Stimulated activated naive CD4-positive, alpha-beta T cell (primary cell): ENCODE measurements around the gene GALNT8.
"Not testable (repeated sequence)": the region's sequence is repeated elsewhere in the genome, so short reads cannot be mapped to it uniquely, and the experiment has no call there.

Experiments used
- DNase-seq, 6 experiments: peaks; one replicate each; lab custom pipeline; 2025; lab: John Stamatoyannopoulos, UW

GALNT8 gene

GRCh38 chr12:4719821-4720636 is at the start of gene GALNT8:
TSS of gene GALNT8 (plus strand) at chr12:4720400. CDS start at chr12:4720678, 278 bp downstream.
- no peak for DNase-seq

- no peak for DNase-seq
Observed at GRCh38 chr12:4679711-4680110, 40.5 kb upstream of the GALNT8 start.

- DNase-seq, result no peak
Observed at GRCh38 chr12:4681732-4682131, 38.5 kb upstream of the GALNT8 start.

- DNase-seq, result no peak
Observed at GRCh38 chr12:4685317-4685716, 34.9 kb upstream of the GALNT8 start.

- DNase-seq, result no peak
Observed at GRCh38 chr12:4690760-4691159, 29.4 kb upstream of the GALNT8 start.

GRCh38 chr12:4700621-4701026 is 19.6 kb upstream of the GALNT8 start:
- DNase-seq, result no peak

- no peak for DNase-seq
Observed at GRCh38 chr12:4701395-4702190, 18.6 kb upstream of the GALNT8 start.

- DNase-seq, result no peak
Observed at GRCh38 chr12:4703676-4704075, 16.5 kb upstream of the GALNT8 start.

- no peak for DNase-seq
Observed at GRCh38 chr12:4705824-4706223, 14.4 kb upstream of the GALNT8 start.

GRCh38 chr12:4707306-4707705 is 12.9 kb upstream of the GALNT8 start:
- no peak for DNase-seq

GRCh38 chr12:4710113-4710512 is 10.1 kb upstream of the GALNT8 start:
- DNase-seq, result no peak

- DNase-seq, result no peak
Observed at GRCh38 chr12:4714879-4715278, 5.3 kb upstream of the GALNT8 start.

- DNase-seq, result no peak
Observed at GRCh38 chr12:4717806-4718205, 2.4 kb upstream of the GALNT8 start.

GRCh38 chr12:4720637-4720995 is 416 bp downstream of the GALNT8 start:
- no peak for DNase-seq

GRCh38 chr12:4721587-4721986 is 1.4 kb downstream of the GALNT8 start:
- not testable (repeated sequence) for DNase-seq

- no peak for DNase-seq
Observed at GRCh38 chr12:4723226-4723625, 3.0 kb downstream of the GALNT8 start.

- no peak for DNase-seq
Observed at GRCh38 chr12:4725057-4725456, 4.9 kb downstream of the GALNT8 start.

GRCh38 chr12:4734625-4735340 is 14.6 kb downstream of the GALNT8 start:
- DNase-seq, result no peak

- no peak for DNase-seq
Observed at GRCh38 chr12:4736091-4736490, 15.9 kb downstream of the GALNT8 start.

GRCh38 chr12:4738541-4738940 is 18.3 kb downstream of the GALNT8 start:
- no peak for DNase-seq

GRCh38 chr12:4742416-4742970 is 22.3 kb downstream of the GALNT8 start:
- no peak for DNase-seq

GRCh38 chr12:4743046-4743445 is 22.8 kb downstream of the GALNT8 start:
- no peak for DNase-seq
